ENCODE measurements around the gene RENBP. TPM values are rescaled to one million over a fixed set of nuclear protein-coding genes. Genes with fewer than 3 reads are reported as not detected.

The RENBP gene
- total and polyA plus RNA-seq, 9 of the 15 experiments (the other 6 are each of a cell fraction or from before 2014, with no cell fraction given) = 0.07 to 14.8 (median 10.6) TPM; not detected in 1

DNA sequence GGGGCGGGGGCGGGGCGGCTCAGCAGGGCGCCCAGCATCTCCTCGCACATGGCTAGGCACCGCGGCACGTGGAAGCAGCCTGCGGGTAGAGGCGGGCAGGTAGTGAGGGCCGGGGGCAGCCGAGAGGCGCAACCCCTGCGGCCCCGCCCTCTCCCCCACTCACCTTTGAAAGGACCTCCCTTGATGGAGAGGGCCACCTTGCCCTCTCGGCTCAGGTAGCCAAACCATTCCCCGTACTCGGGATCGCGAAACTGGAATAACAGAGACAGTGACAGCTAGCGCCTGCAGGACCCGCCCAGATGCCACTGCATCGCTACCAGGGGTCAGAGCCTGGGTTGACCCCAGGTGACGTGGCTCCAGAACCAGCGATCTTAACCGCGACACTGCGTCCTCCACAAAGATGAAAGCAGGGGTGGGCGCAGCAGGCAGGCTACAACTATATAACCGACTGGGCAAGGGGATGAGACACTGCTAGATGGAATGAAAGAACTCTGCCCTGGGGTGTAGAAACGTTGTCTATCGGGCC is 9.1 kb downstream of the RENBP start (continued):
- TF ChIP-seq, protein P1, sequence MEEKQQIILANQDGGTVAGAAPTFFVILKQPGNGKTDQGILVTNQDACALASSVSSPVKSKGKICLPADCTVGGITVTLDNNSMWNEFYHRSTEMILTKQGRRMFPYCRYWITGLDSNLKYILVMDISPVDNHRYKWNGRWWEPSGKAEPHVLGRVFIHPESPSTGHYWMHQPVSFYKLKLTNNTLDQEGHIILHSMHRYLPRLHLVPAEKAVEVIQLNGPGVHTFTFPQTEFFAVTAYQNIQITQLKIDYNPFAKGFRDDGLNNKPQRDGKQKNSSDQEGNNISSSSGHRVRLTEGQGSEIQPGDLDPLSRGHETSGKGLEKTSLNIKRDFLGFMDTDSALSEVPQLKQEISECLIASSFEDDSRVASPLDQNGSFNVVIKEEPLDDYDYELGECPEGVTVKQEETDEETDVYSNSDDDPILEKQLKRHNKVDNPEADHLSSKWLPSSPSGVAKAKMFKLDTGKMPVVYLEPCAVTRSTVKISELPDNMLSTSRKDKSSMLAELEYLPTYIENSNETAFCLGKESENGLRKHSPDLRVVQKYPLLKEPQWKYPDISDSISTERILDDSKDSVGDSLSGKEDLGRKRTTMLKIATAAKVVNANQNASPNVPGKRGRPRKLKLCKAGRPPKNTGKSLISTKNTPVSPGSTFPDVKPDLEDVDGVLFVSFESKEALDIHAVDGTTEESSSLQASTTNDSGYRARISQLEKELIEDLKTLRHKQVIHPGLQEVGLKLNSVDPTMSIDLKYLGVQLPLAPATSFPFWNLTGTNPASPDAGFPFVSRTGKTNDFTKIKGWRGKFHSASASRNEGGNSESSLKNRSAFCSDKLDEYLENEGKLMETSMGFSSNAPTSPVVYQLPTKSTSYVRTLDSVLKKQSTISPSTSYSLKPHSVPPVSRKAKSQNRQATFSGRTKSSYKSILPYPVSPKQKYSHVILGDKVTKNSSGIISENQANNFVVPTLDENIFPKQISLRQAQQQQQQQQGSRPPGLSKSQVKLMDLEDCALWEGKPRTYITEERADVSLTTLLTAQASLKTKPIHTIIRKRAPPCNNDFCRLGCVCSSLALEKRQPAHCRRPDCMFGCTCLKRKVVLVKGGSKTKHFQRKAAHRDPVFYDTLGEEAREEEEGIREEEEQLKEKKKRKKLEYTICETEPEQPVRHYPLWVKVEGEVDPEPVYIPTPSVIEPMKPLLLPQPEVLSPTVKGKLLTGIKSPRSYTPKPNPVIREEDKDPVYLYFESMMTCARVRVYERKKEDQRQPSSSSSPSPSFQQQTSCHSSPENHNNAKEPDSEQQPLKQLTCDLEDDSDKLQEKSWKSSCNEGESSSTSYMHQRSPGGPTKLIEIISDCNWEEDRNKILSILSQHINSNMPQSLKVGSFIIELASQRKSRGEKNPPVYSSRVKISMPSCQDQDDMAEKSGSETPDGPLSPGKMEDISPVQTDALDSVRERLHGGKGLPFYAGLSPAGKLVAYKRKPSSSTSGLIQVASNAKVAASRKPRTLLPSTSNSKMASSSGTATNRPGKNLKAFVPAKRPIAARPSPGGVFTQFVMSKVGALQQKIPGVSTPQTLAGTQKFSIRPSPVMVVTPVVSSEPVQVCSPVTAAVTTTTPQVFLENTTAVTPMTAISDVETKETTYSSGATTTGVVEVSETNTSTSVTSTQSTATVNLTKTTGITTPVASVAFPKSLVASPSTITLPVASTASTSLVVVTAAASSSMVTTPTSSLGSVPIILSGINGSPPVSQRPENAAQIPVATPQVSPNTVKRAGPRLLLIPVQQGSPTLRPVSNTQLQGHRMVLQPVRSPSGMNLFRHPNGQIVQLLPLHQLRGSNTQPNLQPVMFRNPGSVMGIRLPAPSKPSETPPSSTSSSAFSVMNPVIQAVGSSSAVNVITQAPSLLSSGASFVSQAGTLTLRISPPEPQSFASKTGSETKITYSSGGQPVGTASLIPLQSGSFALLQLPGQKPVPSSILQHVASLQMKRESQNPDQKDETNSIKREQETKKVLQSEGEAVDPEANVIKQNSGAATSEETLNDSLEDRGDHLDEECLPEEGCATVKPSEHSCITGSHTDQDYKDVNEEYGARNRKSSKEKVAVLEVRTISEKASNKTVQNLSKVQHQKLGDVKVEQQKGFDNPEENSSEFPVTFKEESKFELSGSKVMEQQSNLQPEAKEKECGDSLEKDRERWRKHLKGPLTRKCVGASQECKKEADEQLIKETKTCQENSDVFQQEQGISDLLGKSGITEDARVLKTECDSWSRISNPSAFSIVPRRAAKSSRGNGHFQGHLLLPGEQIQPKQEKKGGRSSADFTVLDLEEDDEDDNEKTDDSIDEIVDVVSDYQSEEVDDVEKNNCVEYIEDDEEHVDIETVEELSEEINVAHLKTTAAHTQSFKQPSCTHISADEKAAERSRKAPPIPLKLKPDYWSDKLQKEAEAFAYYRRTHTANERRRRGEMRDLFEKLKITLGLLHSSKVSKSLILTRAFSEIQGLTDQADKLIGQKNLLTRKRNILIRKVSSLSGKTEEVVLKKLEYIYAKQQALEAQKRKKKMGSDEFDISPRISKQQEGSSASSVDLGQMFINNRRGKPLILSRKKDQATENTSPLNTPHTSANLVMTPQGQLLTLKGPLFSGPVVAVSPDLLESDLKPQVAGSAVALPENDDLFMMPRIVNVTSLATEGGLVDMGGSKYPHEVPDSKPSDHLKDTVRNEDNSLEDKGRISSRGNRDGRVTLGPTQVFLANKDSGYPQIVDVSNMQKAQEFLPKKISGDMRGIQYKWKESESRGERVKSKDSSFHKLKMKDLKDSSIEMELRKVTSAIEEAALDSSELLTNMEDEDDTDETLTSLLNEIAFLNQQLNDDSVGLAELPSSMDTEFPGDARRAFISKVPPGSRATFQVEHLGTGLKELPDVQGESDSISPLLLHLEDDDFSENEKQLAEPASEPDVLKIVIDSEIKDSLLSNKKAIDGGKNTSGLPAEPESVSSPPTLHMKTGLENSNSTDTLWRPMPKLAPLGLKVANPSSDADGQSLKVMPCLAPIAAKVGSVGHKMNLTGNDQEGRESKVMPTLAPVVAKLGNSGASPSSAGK (IDR thresholded peaks at IDR 0.05) = 0 out of 2 replicates have a peak, but pooled peaks have one; percentile 23
- TF ChIP-seq, protein P2, sequence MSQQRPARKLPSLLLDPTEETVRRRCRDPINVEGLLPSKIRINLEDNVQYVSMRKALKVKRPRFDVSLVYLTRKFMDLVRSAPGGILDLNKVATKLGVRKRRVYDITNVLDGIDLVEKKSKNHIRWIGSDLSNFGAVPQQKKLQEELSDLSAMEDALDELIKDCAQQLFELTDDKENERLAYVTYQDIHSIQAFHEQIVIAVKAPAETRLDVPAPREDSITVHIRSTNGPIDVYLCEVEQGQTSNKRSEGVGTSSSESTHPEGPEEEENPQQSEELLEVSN (IDR thresholded peaks at IDR 0.05; ENCODE audit: borderline replicate concordance in 1 of 2, extremely low read depth in 1 of 2, insufficient read depth in 1 of 2, insufficient read length in 1 of 2, low read depth in 1 of 2, low read length in 1 of 2, poor library complexity in 1 of 2, severe bottlenecking in 1 of 2) = peak; percentile 25 to 52
- TF ChIP-seq MECOM (CRISPR knock-in tag; IDR thresholded peaks at IDR 0.05) (no peak), NR2C1 (IDR thresholded peaks at IDR 0.05) (peak; percentile 44), NR2C1 (tag; IDR thresholded peaks at IDR 0.05) (0 out of 2 replicates have a peak, but pooled peaks have one; percentile 17), CBX3 (IDR thresholded peaks at IDR 0.05; ENCODE audit: borderline replicate concordance in 1 of 2, low read length in 2 of 2) (no peak), KLF6 (CRISPR knock-in tag; IDR thresholded peaks at IDR 0.05; ENCODE audit: borderline replicate concordance) (no peak), CREM (IDR thresholded peaks at IDR 0.05; ENCODE audit: low read depth) (0 out of 2 replicates have a peak, but pooled peaks have one; percentile 21), CCNT2 (IDR thresholded peaks at IDR 0.05; ENCODE audit: borderline replicate concordance, extremely low read depth, insufficient read length, low read depth, low read length) (peak; percentile 4), HDAC1 (IDR thresholded peaks at IDR 0.05) (0 out of 4 replicates have a peak, but pooled peaks of 1 of the 2 experiments have one; percentile 36), MYNN (IDR thresholded peaks at IDR 0.05) (no peak), MYNN (CRISPR knock-in tag; IDR thresholded peaks at IDR 0.05) (no peak)
- TF ChIP-seq, protein P3, sequence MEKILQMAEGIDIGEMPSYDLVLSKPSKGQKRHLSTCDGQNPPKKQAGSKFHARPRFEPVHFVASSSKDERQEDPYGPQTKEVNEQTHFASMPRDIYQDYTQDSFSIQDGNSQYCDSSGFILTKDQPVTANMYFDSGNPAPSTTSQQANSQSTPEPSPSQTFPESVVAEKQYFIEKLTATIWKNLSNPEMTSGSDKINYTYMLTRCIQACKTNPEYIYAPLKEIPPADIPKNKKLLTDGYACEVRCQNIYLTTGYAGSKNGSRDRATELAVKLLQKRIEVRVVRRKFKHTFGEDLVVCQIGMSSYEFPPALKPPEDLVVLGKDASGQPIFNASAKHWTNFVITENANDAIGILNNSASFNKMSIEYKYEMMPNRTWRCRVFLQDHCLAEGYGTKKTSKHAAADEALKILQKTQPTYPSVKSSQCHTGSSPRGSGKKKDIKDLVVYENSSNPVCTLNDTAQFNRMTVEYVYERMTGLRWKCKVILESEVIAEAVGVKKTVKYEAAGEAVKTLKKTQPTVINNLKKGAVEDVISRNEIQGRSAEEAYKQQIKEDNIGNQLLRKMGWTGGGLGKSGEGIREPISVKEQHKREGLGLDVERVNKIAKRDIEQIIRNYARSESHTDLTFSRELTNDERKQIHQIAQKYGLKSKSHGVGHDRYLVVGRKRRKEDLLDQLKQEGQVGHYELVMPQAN (IDR thresholded peaks at IDR 0.05; ENCODE audit: borderline replicate concordance) = peak; percentile 71; the same call in 1 of the 2 replicates
